ENCODE results near the gene GUK1.

GUK1 gene

DNA sequence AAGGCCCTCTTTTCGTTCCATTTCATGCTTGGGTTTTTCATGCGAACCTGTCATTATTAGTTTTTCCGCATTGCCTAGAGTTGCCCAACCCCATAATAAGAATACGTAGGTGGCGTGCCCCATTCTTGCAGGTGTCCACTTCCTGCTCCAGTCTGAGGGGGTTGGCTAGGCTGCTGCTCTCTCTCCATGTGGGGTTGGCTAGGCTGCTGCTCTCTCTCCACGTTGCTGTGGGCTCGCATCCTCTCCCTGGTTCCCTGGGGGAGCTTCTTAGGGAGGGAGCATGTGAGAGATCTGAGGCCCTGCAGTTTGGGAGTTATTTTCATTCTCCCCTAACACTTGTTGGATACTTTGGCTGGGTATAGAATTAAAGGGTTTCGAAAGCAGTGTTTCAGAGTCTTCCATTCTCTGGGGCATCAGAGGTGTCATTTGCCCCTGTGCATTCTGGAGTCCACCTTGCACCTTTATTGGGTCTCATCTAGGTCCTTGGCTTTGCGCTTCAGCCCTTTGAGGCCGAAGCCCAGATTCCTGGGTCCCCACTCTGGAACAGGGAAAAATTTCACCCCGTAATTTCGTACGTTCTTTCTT lies 45.6 kb upstream of the GUK1 start:
- ChIA-PET POLR2A (no interaction called here), CTCF (interaction anchor here (1.2 kb wide), 1 partner anchor 71 kb away, joined by 3 read pairs; no protein-coding TSS in a partner anchor)
- TF ChIP-seq, protein P1, sequence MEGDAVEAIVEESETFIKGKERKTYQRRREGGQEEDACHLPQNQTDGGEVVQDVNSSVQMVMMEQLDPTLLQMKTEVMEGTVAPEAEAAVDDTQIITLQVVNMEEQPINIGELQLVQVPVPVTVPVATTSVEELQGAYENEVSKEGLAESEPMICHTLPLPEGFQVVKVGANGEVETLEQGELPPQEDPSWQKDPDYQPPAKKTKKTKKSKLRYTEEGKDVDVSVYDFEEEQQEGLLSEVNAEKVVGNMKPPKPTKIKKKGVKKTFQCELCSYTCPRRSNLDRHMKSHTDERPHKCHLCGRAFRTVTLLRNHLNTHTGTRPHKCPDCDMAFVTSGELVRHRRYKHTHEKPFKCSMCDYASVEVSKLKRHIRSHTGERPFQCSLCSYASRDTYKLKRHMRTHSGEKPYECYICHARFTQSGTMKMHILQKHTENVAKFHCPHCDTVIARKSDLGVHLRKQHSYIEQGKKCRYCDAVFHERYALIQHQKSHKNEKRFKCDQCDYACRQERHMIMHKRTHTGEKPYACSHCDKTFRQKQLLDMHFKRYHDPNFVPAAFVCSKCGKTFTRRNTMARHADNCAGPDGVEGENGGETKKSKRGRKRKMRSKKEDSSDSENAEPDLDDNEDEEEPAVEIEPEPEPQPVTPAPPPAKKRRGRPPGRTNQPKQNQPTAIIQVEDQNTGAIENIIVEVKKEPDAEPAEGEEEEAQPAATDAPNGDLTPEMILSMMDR (IDR thresholded peaks at IDR 0.05; ENCODE audit: control extremely low read depth, extremely low read depth, low read depth, missing control alignments): no peak
- no peak for DNase-seq (ENCODE audit: extremely low spot score)

GRCh38 chr1:228095161-228095560 lies 44.9 kb upstream of the GUK1 start:
- DNase-seq (ENCODE audit: extremely low spot score): no peak
- CTCF ChIA-PET: interaction anchor here (1.2 kb wide), 1 partner anchor 70 kb away, joined by 3 read pairs; no protein-coding TSS in a partner anchor
- POLR2A ChIA-PET: interaction anchor here (0.7 kb wide), 1 partner anchor 9 kb away, joined by 3 read pairs; no protein-coding TSS in a partner anchor
- TF ChIP-seq, protein P1 (IDR thresholded peaks at IDR 0.05; ENCODE audit: control extremely low read depth, extremely low read depth, low read depth, missing control alignments): no peak

DNA sequence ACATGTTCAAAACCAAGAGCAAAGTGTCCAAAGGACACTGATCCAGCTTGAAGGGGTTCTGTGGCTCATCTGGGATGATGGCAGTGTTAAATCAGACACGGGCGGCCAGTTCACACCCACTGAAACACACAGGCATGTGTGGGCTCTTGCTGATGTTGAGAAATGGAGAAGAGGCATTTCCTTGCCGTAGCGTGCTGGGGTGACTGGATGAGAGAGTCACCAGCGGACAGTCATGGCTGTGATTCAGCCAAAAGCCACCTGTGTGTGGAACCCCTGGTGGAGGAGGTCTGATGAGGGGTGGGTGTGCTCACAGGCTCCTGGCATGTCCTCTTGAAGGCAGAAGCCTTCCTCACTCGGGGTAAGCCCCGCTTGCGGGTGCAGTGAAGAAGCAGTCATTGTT lies 44.1 kb upstream of the GUK1 start:
- POLR2A ChIA-PET: no interaction called here

DNA sequence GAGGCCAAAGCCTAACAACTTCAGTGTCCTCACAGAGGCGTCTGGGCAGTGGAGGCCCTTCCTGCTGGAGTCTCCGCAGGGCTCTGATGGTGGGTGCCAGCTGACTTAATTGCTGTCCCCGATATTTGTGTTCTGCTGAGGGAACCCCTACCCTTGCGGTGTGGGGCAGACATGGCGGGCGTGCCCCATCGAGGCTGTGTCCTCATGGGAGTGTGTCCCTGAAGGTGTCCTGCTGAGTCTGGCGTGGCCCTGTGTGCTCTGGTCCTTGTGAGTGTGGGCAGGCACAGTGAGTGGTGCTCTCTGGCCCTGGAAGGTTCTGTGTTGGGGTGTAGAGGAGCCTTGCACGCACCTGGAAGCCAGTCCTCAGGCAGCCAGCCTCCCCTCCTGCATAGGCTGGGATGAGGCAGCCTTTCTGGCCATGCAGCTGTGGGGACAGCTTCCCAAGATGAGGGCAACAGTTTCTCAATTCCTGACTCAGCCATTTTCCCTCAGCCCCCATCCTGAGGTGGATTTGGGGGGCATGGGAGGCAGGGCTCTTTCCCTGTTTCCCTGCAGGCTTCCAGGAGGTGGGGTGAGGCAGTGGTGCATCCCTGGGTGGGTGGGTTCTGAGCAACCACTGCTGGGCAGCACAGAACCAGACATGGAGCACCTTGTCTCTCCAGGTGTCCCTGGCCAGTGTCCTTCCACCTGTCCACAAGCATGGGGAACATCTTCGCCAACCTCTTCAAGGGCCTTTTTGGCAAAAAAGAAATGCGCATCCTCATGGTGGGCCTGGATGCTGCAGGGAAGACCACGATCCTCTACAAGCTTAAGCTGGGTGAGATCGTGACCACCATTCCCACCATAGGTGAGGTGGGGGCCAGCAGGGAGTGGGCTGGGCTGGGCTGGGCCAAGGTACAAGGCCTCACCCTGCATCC lies 43.4 kb upstream of the GUK1 start:
- ChIA-PET CTCF (interaction anchor here (1.6 kb wide), 1 partner anchor 13 kb away, joined by 3 read pairs; no protein-coding TSS in a partner anchor), POLR2A (no interaction called here)
- peak; percentile 5 for DNase-seq (ENCODE audit: extremely low spot score)
- TF ChIP-seq, protein P1 (IDR thresholded peaks at IDR 0.05; ENCODE audit: control extremely low read depth, extremely low read depth, low read depth, missing control alignments): no peak

More for the DNA sequence above, 44.1 kb upstream of the GUK1 start:
- CTCF ChIA-PET: interaction anchor here (1.2 kb wide), 1 partner anchor 69 kb away, joined by 3 read pairs; no protein-coding TSS in a partner anchor
- no peak for DNase-seq (ENCODE audit: extremely low spot score)
- TF ChIP-seq, protein P1 (IDR thresholded peaks at IDR 0.05; ENCODE audit: control extremely low read depth, extremely low read depth, low read depth, missing control alignments): no peak

DNA sequence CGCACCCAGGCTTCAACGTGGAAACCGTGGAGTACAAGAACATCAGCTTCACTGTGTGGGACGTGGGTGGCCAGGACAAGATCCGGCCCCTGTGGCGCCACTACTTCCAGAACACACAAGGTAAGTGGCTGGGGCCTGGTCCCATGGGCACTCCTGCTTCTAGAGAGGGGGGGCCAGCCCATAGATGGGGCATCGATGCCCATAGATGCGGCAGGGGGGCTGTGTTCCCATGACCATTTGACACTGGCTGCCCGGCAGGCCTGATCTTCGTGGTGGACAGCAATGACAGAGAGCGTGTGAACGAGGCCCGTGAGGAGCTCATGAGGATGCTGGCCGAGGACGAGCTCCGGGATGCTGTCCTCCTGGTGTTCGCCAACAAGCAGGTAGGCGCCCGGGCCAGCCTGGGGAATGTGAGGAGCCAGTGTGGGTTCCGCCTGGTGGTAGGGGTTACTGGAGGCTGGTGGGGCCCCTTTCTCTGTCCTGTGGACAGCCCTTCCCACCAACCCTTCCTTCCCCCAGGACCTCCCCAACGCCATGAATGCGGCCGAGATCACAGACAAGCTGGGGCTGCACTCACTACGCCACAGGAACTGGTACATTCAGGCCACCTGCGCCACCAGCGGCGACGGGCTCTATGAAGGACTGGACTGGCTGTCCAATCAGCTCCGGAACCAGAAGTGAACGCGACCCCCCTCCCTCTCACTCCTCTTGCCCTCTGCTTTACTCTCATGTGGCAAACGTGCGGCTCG lies 42.6 kb upstream of the GUK1 start:
- peak; percentile 12 for DNase-seq (ENCODE audit: extremely low spot score)
- CTCF ChIA-PET: interaction anchor here (1.2 to 3.3 kb wide), 3 partner anchors 10 to 13 kb away, joined by 3 to 10 read pairs (median 3); no protein-coding TSS in a partner anchor
- TF ChIP-seq, protein P1 (IDR thresholded peaks at IDR 0.05; ENCODE audit: control extremely low read depth, extremely low read depth, low read depth, missing control alignments): no peak
- POLR2A ChIA-PET: no interaction called here
